MM.1S (cell line): ENCODE data around the gene DNALI1.

Experiments used
- DNase-seq: peaks from one replicate; pipeline ENCODE4 v3.0.0-alpha.2; 2015
- H2AFZ ChIP-seq: fragments of 300-600 bp; sonication (generic); 2 replicates; pipeline ENCODE4 v1.6.0; 2016; ENCODE audit warnings: antibody characterized with exemption, low read length
- H3F3A ChIP-seq: fragments of 300-600 bp; sonication (generic); 2 replicates; pipeline ENCODE4 v1.6.1; 2016; ENCODE audit warnings: mild to moderate bottlenecking, antibody characterized with exemption, low read length, moderate library complexity, mixed read lengths; ENCODE audit not compliant: insufficient read depth
- H3K27ac ChIP-seq: fragments of 300-600 bp; sonication (generic); 2 replicates; pipeline ENCODE4 v1.5.1; 2016; ENCODE audit warnings: mild to moderate bottlenecking, low read length
- H3K27me3 ChIP-seq: fragments of 300-600 bp; sonication (generic); replicated peaks from 2 replicates; pipeline ENCODE4 v1.6.0; 2016; ENCODE audit warnings: low read length; ENCODE audit not compliant: insufficient read depth
- H3K36me3 ChIP-seq: fragments of 300-600 bp; sonication (generic); replicated peaks from 2 replicates; pipeline ENCODE4 v1.6.1; 2016; ENCODE audit warnings: mild to moderate bottlenecking, low read length, mixed read lengths; ENCODE audit not compliant: insufficient read depth
- H3K4me1 ChIP-seq: fragments of 300-600 bp; sonication (generic); 2 replicates; pipeline ENCODE4 v1.6.1; 2016; ENCODE audit warnings: low read length, mixed read lengths
- H3K4me2 ChIP-seq: fragments of 300-600 bp; sonication (generic); 2 replicates; pipeline ENCODE4 v1.6.0; 2016; ENCODE audit warnings: low read depth, low read length
- H3K4me3 ChIP-seq: fragments of 300-600 bp; sonication (generic); 2 replicates; pipeline ENCODE4 v1.5.1; 2016; ENCODE audit warnings: low read length, mixed read lengths
- H3K79me2 ChIP-seq: fragments of 300-600 bp; sonication (generic); 2 replicates; pipeline ENCODE4 v1.6.1; 2016; ENCODE audit warnings: mixed run types, low read length, mixed read lengths
- H3K9ac ChIP-seq: fragments of 300-600 bp; sonication (generic); 2 replicates; pipeline ENCODE4 v1.6.1; 2016; ENCODE audit warnings: low read length, mixed read lengths
- H3K9me2 ChIP-seq: fragments of 300-600 bp; sonication (generic); replicated peaks from 2 replicates; pipeline ENCODE4 v1.6.1; 2016; ENCODE audit warnings: mild to moderate bottlenecking, low read length, mixed read lengths; ENCODE audit not compliant: insufficient read depth
- H3K9me3 ChIP-seq: fragments of 300-600 bp; sonication (generic); replicated peaks from 2 replicates; pipeline ENCODE4 v1.6.1; 2016; ENCODE audit warnings: mild to moderate bottlenecking, low read length, mixed read lengths; ENCODE audit not compliant: insufficient read depth
- H4K20me1 ChIP-seq: fragments of 300-600 bp; sonication (generic); 2 replicates; pipeline ENCODE4 v1.6.1; 2016; ENCODE audit warnings: mild to moderate bottlenecking, low read length, moderate library complexity, mixed read lengths; ENCODE audit not compliant: insufficient read depth
- CTCF ChIP-seq: fragments of 300-600 bp; sonication (generic); IDR thresholded peaks from 2 replicates; pipeline ENCODE4 v1.5.1; 2016; ENCODE audit warnings: antibody characterized with exemption, low read length, mixed read lengths
- EZH2 ChIP-seq: fragments of 300-600 bp; sonication (generic); optimal IDR thresholded peaks from 2 replicates; pipeline ENCODE3; 2017; ENCODE audit warnings: low read depth, mild to moderate bottlenecking, antibody characterized with exemption, low read length, mixed read lengths
- EZH2phosphoT487 ChIP-seq: fragments of 300-600 bp; sonication (generic); IDR thresholded peaks from 2 replicates; pipeline ENCODE4 v1.6.1; 2018; ENCODE audit warnings: antibody characterized with exemption, low read length

Gene DNALI1

GRCh38 chr1:37553927-37554808 is 2.6 kb upstream of the DNALI1 start, which contains the start of gene SNIP1:
Gene SNIP1, minus strand, starts transcription at chr1:37554293. Its CDS starts 64 bp downstream, at chr1:37554229.
- H3K36me3 ChIP-seq: no peaks in the 10 kb centered on the region
- peak within 1 kb of the TSS; percentile 57 for H2AFZ ChIP-seq
- no peaks in the 10 kb centered on the region for H3K9me3 ChIP-seq
- peak within 1 kb of the TSS; percentile 91 for H3K4me3 ChIP-seq
- peak within 1 kb of the TSS; percentile 58; the same call in 1 of the 2 replicates for H3K27ac ChIP-seq
- TF ChIP-seq CTCF (no peak), EZH2 (no peak), EZH2phosphoT487 (no peak)
- peaks cover 18% of the 10 kb centered on the region for H3K4me1 ChIP-seq
- no peaks in the 10 kb centered on the region for H4K20me1 ChIP-seq
- H3K9me2 ChIP-seq: no peaks in the 10 kb centered on the region
- H3F3A ChIP-seq: peaks cover 3% of the 10 kb centered on the region; the same call in 1 of the 2 replicates
- peak within 1 kb of the TSS; percentile 91 for H3K9ac ChIP-seq
- peak within 1 kb of the TSS; percentile 71 for H3K4me2 ChIP-seq
- H3K27me3 ChIP-seq: no peaks in the 10 kb centered on the region
- H3K79me2 ChIP-seq: peaks cover 48% of the 10 kb centered on the region
- DNase-seq: peak; percentile 96

DNA sequence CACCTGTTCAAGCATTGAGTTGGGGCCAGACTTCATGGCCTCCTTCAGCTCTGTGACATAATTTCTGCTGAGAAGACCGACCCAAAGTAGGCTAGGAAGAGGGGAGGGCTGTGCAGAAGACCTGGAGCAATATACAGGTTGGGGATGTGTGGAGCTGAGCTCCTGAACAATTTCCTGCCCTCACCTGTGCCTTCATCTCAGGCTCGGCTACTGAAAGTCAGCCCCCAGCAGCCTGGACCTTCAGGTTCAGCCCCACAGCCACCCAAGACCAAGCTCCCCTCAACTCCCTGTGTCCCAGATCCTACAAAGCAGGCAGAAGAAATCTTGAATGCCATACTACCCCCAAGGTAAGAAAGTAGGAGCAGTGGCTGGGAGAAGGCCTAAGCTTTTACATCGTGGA is 662 bp downstream of the DNALI1 start:
- H3K9ac ChIP-seq: no peak overlapping the region
- no peaks in the 10 kb centered on the region for H3K9me3 ChIP-seq
- no peaks in the 10 kb centered on the region for H4K20me1 ChIP-seq
- H3K27ac ChIP-seq: no peak overlapping the region
- H3F3A ChIP-seq: 0 out of 2 replicates have a peak, but pooled peaks cover 3% of the 10 kb centered on the region
- no peak overlapping the region for H3K4me2 ChIP-seq
- H3K27me3 ChIP-seq: no peaks in the 10 kb centered on the region
- H3K4me1 ChIP-seq: peaks cover 14% of the 10 kb centered on the region
- H3K36me3 ChIP-seq: no peaks in the 10 kb centered on the region
- no peak for DNase-seq
- H3K79me2 ChIP-seq: peaks cover 17% of the 10 kb centered on the region
- no peak for TF ChIP-seq EZH2phosphoT487
- H2AFZ ChIP-seq: no peak overlapping the region
- H3K9me2 ChIP-seq: no peaks in the 10 kb centered on the region
- H3K4me3 ChIP-seq: no peak overlapping the region

DNA sequence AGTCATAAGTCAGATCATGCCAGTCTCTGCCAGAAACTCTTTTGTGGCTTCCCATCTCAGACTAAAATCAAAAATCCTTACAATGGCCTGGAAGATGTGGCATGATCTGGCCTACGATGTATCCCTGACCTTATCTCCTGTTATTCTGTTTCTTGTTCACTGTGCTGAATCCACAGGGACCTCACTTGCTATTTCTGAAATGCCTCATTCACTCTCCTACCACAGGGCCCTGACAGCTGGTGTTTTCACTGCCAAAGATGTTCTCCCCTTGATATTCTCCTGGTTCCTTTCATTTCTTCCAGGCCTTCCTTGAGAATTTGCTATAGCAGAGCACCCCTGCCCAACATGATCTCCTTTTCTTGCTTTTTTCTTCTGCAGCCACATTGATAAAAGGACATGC is 1.7 kb downstream of the DNALI1 start:
- DNase-seq: no peak
- Histone ChIP-seq H3K9ac (no peak overlapping the region), H3K36me3 (no peaks in the 10 kb centered on the region), H3K4me1 (peaks cover 6% of the 10 kb centered on the region), H3K27ac (no peak overlapping the region), H3K27me3 (no peaks in the 10 kb centered on the region), H4K20me1 (no peaks in the 10 kb centered on the region), H3K9me3 (no peaks in the 10 kb centered on the region), H2AFZ (no peak overlapping the region), H3K9me2 (no peaks in the 10 kb centered on the region), H3F3A (0 out of 2 replicates have a peak, but pooled peaks cover 3% of the 10 kb centered on the region), H3K4me2 (no peak overlapping the region), H3K4me3 (no peak overlapping the region), H3K79me2 (peaks cover 7% of the 10 kb centered on the region)
- TF ChIP-seq EZH2 (no peak), EZH2phosphoT487 (no peak), CTCF (no peak)
